GM12891 (cell line): ENCODE results near the gene OR9Q1.

Source experiments
- POLR2A ChIP-seq: IDR thresholded peaks from 2 replicates; pipeline ENCODE4 v1.6.1; 2011; ENCODE audit warnings: low read depth, low read length, control low read depth
- POLR2AphosphoS5 ChIP-seq: IDR thresholded peaks from 2 replicates; pipeline ENCODE4 v1.6.1; 2011; ENCODE audit warnings: low read depth, low read length, control low read depth
- POU2F2 ChIP-seq: IDR thresholded peaks from 2 replicates; pipeline ENCODE4 v1.6.1; 2011; ENCODE audit warnings: low read depth, mild to moderate bottlenecking, control low read depth, low read length, moderate library complexity
- SPI1 ChIP-seq: IDR thresholded peaks from 2 replicates; pipeline ENCODE4 v1.6.1; 2011; ENCODE audit warnings: low read depth, low read length, control low read depth
- TAF1 ChIP-seq: IDR thresholded peaks from 2 replicates; pipeline ENCODE4 v1.6.1; 2011; ENCODE audit warnings: low read depth, low read length, control low read depth

DNA sequence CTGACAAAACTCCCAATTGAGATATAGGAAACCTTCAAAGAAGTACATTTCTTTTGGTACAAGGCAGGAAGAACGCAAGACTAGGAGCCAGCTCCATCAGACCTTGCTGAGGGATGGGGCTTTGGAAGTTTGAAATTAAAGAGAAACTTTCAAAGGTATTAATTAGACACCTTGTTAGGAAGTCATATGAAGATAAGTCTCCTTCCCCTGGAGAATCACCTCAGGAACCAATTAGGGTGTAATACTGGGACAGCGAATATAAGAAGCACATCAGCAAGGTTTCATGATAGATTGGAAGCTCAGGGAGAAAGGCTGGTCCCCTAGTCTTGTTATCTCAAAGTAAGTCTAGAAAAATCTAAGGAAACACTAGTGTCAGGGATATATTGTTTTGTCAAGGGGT is 165.1 kb downstream of the OR9Q1 start, which contains the start of gene OR9Q2:
- TF ChIP-seq POLR2AphosphoS5: no peak
- TF ChIP-seq POLR2A: no peak
- TF ChIP-seq TAF1: no peak
- no peak for TF ChIP-seq SPI1
- no peak for TF ChIP-seq POU2F2
